K562 (cell line): Measurements from ENCODE around the gene IGFALS. TPM values are rescaled to one million over a fixed set of nuclear protein-coding genes. Genes with fewer than 3 reads are reported as not detected.

Experiments
- DMBX1 ChIP-seq: fragments of 250-450 bp; sonication (Bioruptor Pico); IDR thresholded peaks from 2 replicates; pipeline ENCODE4 v1.8.0; 2022; ENCODE audit warnings: inconsistent platforms, mild to moderate bottlenecking, moderate library complexity, borderline replicate concordance
- FOXM1 ChIP-seq, 2 experiments: fragments of 450-650 bp in 1 of 2; sonication (generic) in 1 of 2; formaldehyde crosslinking in 1 of 2; IDR thresholded peaks; 2 replicates each; pipeline versions ENCODE4 v1.6.1 to v1.9.0; 2017 to 2022; ENCODE audit warnings: low read depth in 2 of 2, mild to moderate bottlenecking in 2 of 2, missing genetic modification reagents in 1 of 2, moderate library complexity in 1 of 2
- FOXP4 ChIP-seq: sonication (generic); formaldehyde crosslinking; IDR thresholded peaks from 2 replicates; pipeline ENCODE4 v1.8.0; 2022; ENCODE audit warnings: mild to moderate bottlenecking, missing genetic modification reagents, borderline replicate concordance
- HOXB6 ChIP-seq: fragments of 250-450 bp; sonication (Bioruptor Pico); IDR thresholded peaks from 2 replicates; pipeline ENCODE4 v1.5.1; 2022; ENCODE audit warnings: mild to moderate bottlenecking, borderline replicate concordance
- KAT7 ChIP-seq: sonication (generic); formaldehyde crosslinking; IDR thresholded peaks from 2 replicates; pipeline ENCODE4 v1.8.0; 2022; ENCODE audit warnings: missing genetic modification reagents, mild to moderate bottlenecking, borderline replicate concordance
- MTA2 ChIP-seq: fragments of 450-650 bp; IDR thresholded peaks from 2 replicates; pipeline ENCODE4 v1.6.1; 2016; ENCODE audit warnings: low read depth
- PCBP2 ChIP-seq: fragments of 200-400 bp; formaldehyde crosslinking; IDR thresholded peaks from 2 replicates; pipeline ENCODE4 v1.6.1; 2018; ENCODE audit warnings: low read length, low read depth, mild to moderate bottlenecking, moderate library complexity; ENCODE audit not compliant: poor library complexity, severe bottlenecking
- PHB2 ChIP-seq: fragments of 450-650 bp; IDR thresholded peaks from 2 replicates; pipeline ENCODE4 v1.6.1; 2017; ENCODE audit warnings: low read depth
- RAD21 ChIP-seq, 2 experiments: fragments of 250-450 bp in 1 of 2; fragments of 450-650 bp in 1 of 2; sonication (Bioruptor Pico) in 1 of 2; formaldehyde crosslinking in 1 of 2; IDR thresholded peaks in 1 of 2; conservative IDR thresholded peaks in 1 of 2; 2 replicates each; pipeline versions ENCODE4 v1.4.0 to v1.8.0; 2020 to 2022; ENCODE audit warnings: mild to moderate bottlenecking in 2 of 2, moderate library complexity in 1 of 2
- RBBP5 ChIP-seq: fragments of 200-600 bp; sonication (generic); IDR thresholded peaks from 2 replicates; pipeline ENCODE4 v1.6.1; 2012; ENCODE audit warnings: borderline replicate concordance, mild to moderate bottlenecking, low read length, control low read depth, inconsistent platforms; ENCODE audit not compliant: insufficient read depth, poor library complexity, severe bottlenecking
- SETDB1 ChIP-seq: IDR thresholded peaks from one replicate; pipeline ENCODE4 v1.6.1; 2012; ENCODE audit warnings: low read length, control low read depth, inconsistent platforms
- SLC30A9 ChIP-seq: fragments of 250-450 bp; sonication (Bioruptor Pico); IDR thresholded peaks from 2 replicates; pipeline ENCODE4 v1.8.0; 2022; ENCODE audit warnings: mild to moderate bottlenecking, moderate library complexity
- SNAPC5 ChIP-seq: fragments of 250-450 bp; sonication (Bioruptor Pico); IDR thresholded peaks from 2 replicates; pipeline ENCODE4 v1.8.0; 2021; ENCODE audit warnings: moderate library complexity, mild to moderate bottlenecking, inconsistent platforms
- TBL1XR1 ChIP-seq, 2 experiments: IDR thresholded peaks; 2 replicates each; pipeline ENCODE4 v1.6.1; 2012; ENCODE audit warnings: improper control_type of control experiment in 2 of 2, low read length in 2 of 2, mild to moderate bottlenecking in 1 of 2
- THRAP3 ChIP-seq: fragments of 450-650 bp; IDR thresholded peaks from 2 replicates; pipeline ENCODE4 v1.6.1; 2016; ENCODE audit warnings: mild to moderate bottlenecking, inconsistent platforms, borderline replicate concordance
- ZBED1 ChIP-seq: IDR thresholded peaks from 2 replicates; pipeline ENCODE4 v1.6.1; 2014
- polyA plus RNA-seq, 8 experiments: library from polyadenylated mRNA; depleted of rRNA in 4 of 8; stranded (reverse) in 5 of 8; unstranded in 3 of 8; fragments of >200 nt; fragmentation: Nextera tagmentation in 2 of 8; fragmentation: Illumina TruSeq in 1 of 8; extraction: Ambion mirVana in 2 of 8; extraction: Trizol in 1 of 8; gene quantifications; 2 replicates each; pipeline versions ENCODE4 v1.2.1 to v1.2.3, GENCODE V29; 2011 to 2014; ENCODE audit warnings: inconsistent platforms in 1 of 8, missing spikeins in 1 of 8
- total RNA-seq, 7 experiments: library from RNA; depleted of rRNA in 6 of 7; stranded (reverse); fragments of >200 nt in 6 of 7; fragmentation: Illumina TruSeq in 2 of 7; extraction: Trizol in 2 of 7; gene quantifications; 2 replicates each; pipeline versions ENCODE4 v1.2.1 to v1.2.3, GENCODE V29; 2011 to 2021; ENCODE audit warnings: low replicate concordance in 1 of 7
- TF ChIP-seq, protein P1 (sequence below), 2 experiments: IDR thresholded peaks in 1 of 2; conservative IDR thresholded peaks in 1 of 2; 2 replicates each; pipeline ENCODE4 v1.6.1; 2016; ENCODE audit warnings: low read depth in 2 of 2, mild to moderate bottlenecking in 1 of 2, missing compliant biosample characterization in 1 of 2, missing genetic modification characterization in 1 of 2, moderate library complexity in 1 of 2
- TF ChIP-seq, protein P2 (sequence below): IDR thresholded peaks from 3 replicates; pipeline ENCODE4 v1.6.1; 2011; ENCODE audit warnings: borderline replicate concordance, mild to moderate bottlenecking, moderate library complexity; ENCODE audit not compliant: insufficient read length; ENCODE audit errors: extremely low read depth

The IGFALS gene
- total and polyA plus RNA-seq, 9 of the 15 experiments (the other 6 are each of a cell fraction or from before 2014, with no cell fraction given) = not detected

DNA sequence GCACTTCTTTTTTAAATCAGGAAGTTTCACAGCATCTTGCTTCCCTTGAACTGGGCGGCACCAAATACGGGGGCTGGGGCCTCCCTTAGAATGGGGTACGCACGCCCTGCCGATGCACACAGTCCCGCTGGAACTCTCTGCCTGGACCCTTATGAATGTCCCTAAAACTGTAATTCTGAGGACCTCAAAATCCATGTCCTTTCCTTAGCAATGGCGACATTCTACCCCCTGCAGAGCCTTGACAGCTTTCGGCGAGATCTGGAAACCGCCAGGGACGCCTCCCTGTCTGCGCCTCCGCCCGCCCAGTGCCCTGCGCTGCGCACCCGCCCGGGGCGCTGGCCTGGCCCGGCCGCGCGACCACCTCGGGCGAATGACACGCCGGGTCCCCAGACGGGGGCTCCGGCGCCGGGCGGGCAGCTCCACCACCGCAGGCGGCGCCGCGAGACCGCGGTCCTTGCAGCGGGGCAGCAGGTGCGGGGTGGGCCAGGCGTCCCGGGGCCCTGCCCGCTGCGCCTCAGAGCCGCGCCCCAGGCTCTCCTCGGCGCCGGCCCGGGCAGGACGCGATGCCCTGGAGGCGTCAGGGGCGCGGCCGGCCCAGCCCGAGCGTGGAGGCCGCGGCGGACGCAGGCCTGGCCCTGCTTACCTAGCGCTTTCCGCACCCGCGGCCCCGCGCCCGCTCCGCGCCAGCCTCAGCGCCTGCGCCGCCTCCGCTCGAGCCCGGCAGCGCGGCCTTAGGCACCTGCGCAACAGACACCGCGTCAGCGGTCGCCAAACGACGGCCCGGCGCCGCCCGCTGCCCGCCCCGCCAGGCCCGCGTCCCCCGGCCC is 32.6 kb upstream of the IGFALS start (continued):
- TF ChIP-seq, protein P1, sequence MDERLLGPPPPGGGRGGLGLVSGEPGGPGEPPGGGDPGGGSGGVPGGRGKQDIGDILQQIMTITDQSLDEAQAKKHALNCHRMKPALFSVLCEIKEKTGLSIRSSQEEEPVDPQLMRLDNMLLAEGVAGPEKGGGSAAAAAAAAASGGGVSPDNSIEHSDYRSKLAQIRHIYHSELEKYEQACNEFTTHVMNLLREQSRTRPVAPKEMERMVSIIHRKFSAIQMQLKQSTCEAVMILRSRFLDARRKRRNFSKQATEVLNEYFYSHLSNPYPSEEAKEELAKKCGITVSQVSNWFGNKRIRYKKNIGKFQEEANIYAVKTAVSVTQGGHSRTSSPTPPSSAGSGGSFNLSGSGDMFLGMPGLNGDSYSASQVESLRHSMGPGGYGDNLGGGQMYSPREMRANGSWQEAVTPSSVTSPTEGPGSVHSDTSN (CRISPR knock-in tag; IDR thresholded peaks at IDR 0.05; ENCODE audit: low read depth) = no peak
- TF ChIP-seq, protein P1 (tag; conservative IDR thresholded peaks at IDR 0.05; ENCODE audit: low read depth) = no peak
- TF ChIP-seq SNAPC5 (no peak), RAD21 (CRISPR knock-in tag; conservative IDR thresholded peaks at IDR 0.05 in 1 of 2, IDR thresholded peaks at IDR 0.05 in 1 of 2) (peak in 1 of 2 experiments; percentile 14; a peak in 2 of 4 replicates), PCBP2 (no peak), SLC30A9 (no peak), FOXP4 (CRISPR knock-in tag) (no peak), FOXM1 (IDR thresholded peaks at IDR 0.05; ENCODE audit: low read depth) (no peak), FOXM1 (CRISPR knock-in tag; IDR thresholded peaks at IDR 0.05; ENCODE audit: low read depth) (peak; percentile 5; the same call in 1 of the 2 replicates), THRAP3 (no peak), TBL1XR1 (IDR thresholded peaks at IDR 0.05; ENCODE audit: low read length in 2 of 2) (no peak), KAT7 (CRISPR knock-in tag) (no peak), SETDB1 (no peak), ZBED1 (no peak), MTA2 (no peak), DMBX1 (no peak), PHB2 (no peak), HOXB6 (CRISPR knock-in tag) (no peak), RBBP5 (no peak)
- TF ChIP-seq, protein P2, sequence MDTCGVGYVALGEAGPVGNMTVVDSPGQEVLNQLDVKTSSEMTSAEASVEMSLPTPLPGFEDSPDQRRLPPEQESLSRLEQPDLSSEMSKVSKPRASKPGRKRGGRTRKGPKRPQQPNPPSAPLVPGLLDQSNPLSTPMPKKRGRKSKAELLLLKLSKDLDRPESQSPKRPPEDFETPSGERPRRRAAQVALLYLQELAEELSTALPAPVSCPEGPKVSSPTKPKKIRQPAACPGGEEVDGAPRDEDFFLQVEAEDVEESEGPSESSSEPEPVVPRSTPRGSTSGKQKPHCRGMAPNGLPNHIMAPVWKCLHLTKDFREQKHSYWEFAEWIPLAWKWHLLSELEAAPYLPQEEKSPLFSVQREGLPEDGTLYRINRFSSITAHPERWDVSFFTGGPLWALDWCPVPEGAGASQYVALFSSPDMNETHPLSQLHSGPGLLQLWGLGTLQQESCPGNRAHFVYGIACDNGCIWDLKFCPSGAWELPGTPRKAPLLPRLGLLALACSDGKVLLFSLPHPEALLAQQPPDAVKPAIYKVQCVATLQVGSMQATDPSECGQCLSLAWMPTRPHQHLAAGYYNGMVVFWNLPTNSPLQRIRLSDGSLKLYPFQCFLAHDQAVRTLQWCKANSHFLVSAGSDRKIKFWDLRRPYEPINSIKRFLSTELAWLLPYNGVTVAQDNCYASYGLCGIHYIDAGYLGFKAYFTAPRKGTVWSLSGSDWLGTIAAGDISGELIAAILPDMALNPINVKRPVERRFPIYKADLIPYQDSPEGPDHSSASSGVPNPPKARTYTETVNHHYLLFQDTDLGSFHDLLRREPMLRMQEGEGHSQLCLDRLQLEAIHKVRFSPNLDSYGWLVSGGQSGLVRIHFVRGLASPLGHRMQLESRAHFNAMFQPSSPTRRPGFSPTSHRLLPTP = no peak
